OCI-LY3 (cell line): ENCODE measurements around the gene SNTG2.

Experiments used
- H2AFZ ChIP-seq: fragments of 200-600, 300-600 bp; shearing (Covaris generic); 2 replicates; pipeline ENCODE4 v1.6.0; 2014; ENCODE audit warnings: antibody characterized with exemption, low read depth, low read length
- H3K27ac ChIP-seq: fragments of 200-600, 300-600 bp; sonication (generic); 2 replicates; pipeline ENCODE4 v1.5.1; 2014; ENCODE audit warnings: mild to moderate bottlenecking, low read length, moderate library complexity, mixed read lengths
- H3K27me3 ChIP-seq: fragments of 200-600, 300-600 bp; sonication (generic); 2 replicates; pipeline ENCODE4 v1.6.1; 2014; ENCODE audit warnings: low read depth, low read length, mixed read lengths
- H3K36me3 ChIP-seq: fragments of 200-600, 300-600 bp; sonication (generic); replicated peaks from 2 replicates; pipeline ENCODE3; 2014; ENCODE audit warnings: low read depth, low read length, mixed read lengths
- H3K4me1 ChIP-seq: fragments of 300-600, 200-600 bp; sonication (generic); 2 replicates; pipeline ENCODE4 v1.6.1; 2014; ENCODE audit warnings: low read length, mixed read lengths
- H3K4me2 ChIP-seq: fragments of 200-600, 300-600 bp; sonication (generic); 2 replicates; pipeline ENCODE4 v1.6.1; 2014; ENCODE audit warnings: low read length, mixed read lengths
- H3K4me3 ChIP-seq: fragments of 300-600, 200-600 bp; sonication (generic); 2 replicates; pipeline ENCODE4 v1.5.1; 2014; ENCODE audit warnings: antibody characterized with exemption, mild to moderate bottlenecking, low read length, moderate library complexity
- H3K79me2 ChIP-seq: fragments of 300-600, 200-600 bp; shearing (Covaris generic); 2 replicates; pipeline ENCODE4 v1.6.1; 2014; ENCODE audit warnings: mild to moderate bottlenecking, low read length, mixed read lengths
- H3K9ac ChIP-seq: fragments of 300-600, 200-600 bp; shearing (Covaris generic); 2 replicates; pipeline ENCODE4 v1.6.0; 2014; ENCODE audit warnings: mild to moderate bottlenecking, low read length, moderate library complexity
- H3K9me3 ChIP-seq: fragments of 200-600, 300-600 bp; shearing (Covaris generic); 2 replicates; pipeline ENCODE4 v1.6.1; 2014; ENCODE audit warnings: low read length, mixed read lengths; ENCODE audit not compliant: insufficient read depth
- H4K20me1 ChIP-seq: fragments of 200-600, 300-600 bp; sonication (generic); 2 replicates; pipeline ENCODE4 v1.6.1; 2016; ENCODE audit warnings: low read length, mixed read lengths; ENCODE audit not compliant: insufficient read depth
- CTCF ChIP-seq: fragments of 200-600, 300-600 bp; sonication (generic); IDR thresholded peaks from 2 replicates; pipeline ENCODE4 v1.5.1; 2014; ENCODE audit warnings: antibody characterized with exemption, low read length, low read depth
- EZH2phosphoT487 ChIP-seq: fragments of 200-600 bp; shearing (Covaris generic); IDR thresholded peaks from 2 replicates; pipeline ENCODE4 v1.6.1; 2018; ENCODE audit warnings: antibody characterized with exemption, mixed run types, low read depth

Gene SNTG2

GRCh38 chr2:1097101-1097500, 146.5 kb downstream of the SNTG2 start:
- Histone ChIP-seq H4K20me1 (no peaks in the 10 kb centered on the region), H2AFZ (no peak overlapping the region), H3K27ac (no peak overlapping the region)

GRCh38 chr2:1099418-1099817, 148.8 kb downstream of the SNTG2 start:
- H3K27me3 ChIP-seq, result no peaks in the 10 kb centered on the region

More at GRCh38 chr2:1097101-1097500, 146.5 kb downstream of the SNTG2 start:
- H3K4me3 ChIP-seq, result no peak overlapping the region
- no peaks in the 10 kb centered on the region for H3K9me3 ChIP-seq
- no peaks in the 10 kb centered on the region for H3K27me3 ChIP-seq
- no peak overlapping the region for H3K4me2 ChIP-seq
- no peak overlapping the region for H3K9ac ChIP-seq
- H3K36me3 ChIP-seq, result no peaks in the 10 kb centered on the region
- TF ChIP-seq EZH2phosphoT487 (no peak), CTCF (no peak)
- no peaks in the 10 kb centered on the region for H3K79me2 ChIP-seq
- H3K4me1 ChIP-seq, result no peaks in the 10 kb centered on the region

GRCh38 chr2:1101011-1101782, 150.5 kb downstream of the SNTG2 start:
- Histone ChIP-seq H3K4me3 (no peak overlapping the region), H2AFZ (no peak overlapping the region), H3K9me3 (no peaks in the 10 kb centered on the region), H3K36me3 (no peaks in the 10 kb centered on the region), H3K4me1 (no peaks in the 10 kb centered on the region), H4K20me1 (no peaks in the 10 kb centered on the region), H3K4me2 (no peak overlapping the region), H3K9ac (no peak overlapping the region), H3K27me3 (no peaks in the 10 kb centered on the region), H3K27ac (no peak overlapping the region), H3K79me2 (no peaks in the 10 kb centered on the region)
- no peak for TF ChIP-seq CTCF
- no peak for TF ChIP-seq EZH2phosphoT487

More at GRCh38 chr2:1099418-1099817, 148.8 kb downstream of the SNTG2 start:
- Histone ChIP-seq H2AFZ (no peak overlapping the region), H3K4me1 (no peaks in the 10 kb centered on the region), H3K4me2 (no peak overlapping the region), H3K9ac (no peak overlapping the region), H3K27ac (no peak overlapping the region), H3K4me3 (no peak overlapping the region), H3K9me3 (no peaks in the 10 kb centered on the region), H4K20me1 (no peaks in the 10 kb centered on the region), H3K36me3 (no peaks in the 10 kb centered on the region), H3K79me2 (no peaks in the 10 kb centered on the region)
- TF ChIP-seq EZH2phosphoT487 (no peak), CTCF (no peak)

GRCh38 chr2:1101982-1102590, 151.4 kb downstream of the SNTG2 start:
- H3K27me3 ChIP-seq, result no peaks in the 10 kb centered on the region
- no peaks in the 10 kb centered on the region for H3K79me2 ChIP-seq
- H3K27ac ChIP-seq, result no peak overlapping the region
- H3K4me1 ChIP-seq, result no peaks in the 10 kb centered on the region
- H3K4me2 ChIP-seq, result no peak overlapping the region
- H3K4me3 ChIP-seq, result no peak overlapping the region
- H3K9ac ChIP-seq, result no peak overlapping the region
- no peaks in the 10 kb centered on the region for H3K36me3 ChIP-seq
- no peaks in the 10 kb centered on the region for H4K20me1 ChIP-seq
- no peak for TF ChIP-seq EZH2phosphoT487
- TF ChIP-seq CTCF, result no peak
- H2AFZ ChIP-seq, result no peak overlapping the region
- H3K9me3 ChIP-seq, result no peaks in the 10 kb centered on the region
